ENCODE measurements around the gene FOSL1.

Gene FOSL1

GRCh38 chr11:65863889-65864705, 36.1 kb downstream of the FOSL1 start:
- no peak for DNase-seq (ENCODE audit: low read depth)

- DNase-seq (ENCODE audit: low read depth), result no peak
Measured at GRCh38 chr11:65862941-65863888, 37.0 kb downstream of the FOSL1 start.

GRCh38 chr11:65862191-65862735, 37.9 kb downstream of the FOSL1 start:
- DNase-seq (ENCODE audit: low read depth), result no peak

GRCh38 chr11:65861533-65862183, 38.5 kb downstream of the FOSL1 start:
- no peak for DNase-seq (ENCODE audit: low read depth)

- DNase-seq (ENCODE audit: low read depth), result no peak
Measured at GRCh38 chr11:65861165-65861505, 39.1 kb downstream of the FOSL1 start.

GRCh38 chr11:65860278-65861164, 39.7 kb downstream of the FOSL1 start, which contains the start of gene MUS81:
MUS81 (plus strand) TSS chr11:65860433; CDS start chr11:65860754, 321 bp downstream.
- DNase-seq (ENCODE audit: low read depth), result peak; percentile 97

GRCh38 chr11:65859812-65860277, 40.3 kb downstream of the FOSL1 start:
- DNase-seq (ENCODE audit: low read depth), result peak; percentile 30

- peak; percentile 97 for DNase-seq (ENCODE audit: low read depth)
Measured at GRCh38 chr11:65859095-65859811, 40.9 kb downstream of the FOSL1 start.

GRCh38 chr11:65858681-65859087, 41.5 kb downstream of the FOSL1 start:
- DNase-seq (ENCODE audit: low read depth), result no peak

GRCh38 chr11:65857853-65858680, 42.1 kb downstream of the FOSL1 start, which contains the start of gene CFL1:
CFL1 (minus strand) TSS chr11:65858180; CDS start chr11:65858099, 81 bp downstream.
- peak; percentile 94 for DNase-seq (ENCODE audit: low read depth)

GRCh38 chr11:65857500-65857852, 42.7 kb downstream of the FOSL1 start:
- peak; percentile 61 for DNase-seq (ENCODE audit: low read depth)

GRCh38 chr11:65856689-65857499, 43.3 kb downstream of the FOSL1 start:
- DNase-seq (ENCODE audit: low read depth), result peak; percentile 76

GRCh38 chr11:65855927-65856363, 44.2 kb downstream of the FOSL1 start:
- no peak for DNase-seq (ENCODE audit: low read depth)

GRCh38 chr11:65854852-65855837, 45.0 kb downstream of the FOSL1 start:
- DNase-seq (ENCODE audit: low read depth), result no peak

- no peak for DNase-seq (ENCODE audit: low read depth)
Measured at GRCh38 chr11:65854161-65854592, 46.0 kb downstream of the FOSL1 start.

GRCh38 chr11:65853246-65853979, 46.8 kb downstream of the FOSL1 start:
- no peak for DNase-seq (ENCODE audit: low read depth)

Measured in activated T-cell treated with anti-CD3 and anti-CD28 coated beads for 1 hour (primary cell).